DND-41 (cell line): ENCODE measurements around the gene CWF19L1.

Experiments
- CTCF ChIP-seq: IDR thresholded peaks from 2 replicates; pipeline ENCODE4 v1.5.1; 2012; ENCODE audit warnings: borderline replicate concordance, low read length, moderate library complexity, mild to moderate bottlenecking; ENCODE audit not compliant: poor library complexity, severe bottlenecking; ENCODE audit errors: extremely low read depth
- EZH2 ChIP-seq: IDR thresholded peaks from 3 replicates; pipeline ENCODE4 v1.6.1; 2012; ENCODE audit warnings: borderline replicate concordance, low read depth, mild to moderate bottlenecking, moderate library complexity, low read length, inconsistent platforms; ENCODE audit not compliant: severe bottlenecking

GRCh38 chr10:100223879-100224278 is 43.6 kb downstream of the CWF19L1 start:
- no peak for TF ChIP-seq EZH2
- TF ChIP-seq CTCF: no peak
